NCI-H82 treated with DMSO at 0.1 percent for 48 hours (cell line): Measurements from ENCODE around the gene RETSAT.
"Not testable (repeated sequence)": the region's sequence is repeated elsewhere in the genome, so short reads cannot be mapped to it uniquely, and the experiment has no call there.

Source experiments
- DNase-seq: peaks from one replicate; lab custom pipeline; 2025; ENCODE audit not compliant: unreplicated experiment; lab: John Stamatoyannopoulos, UW

Gene RETSAT

DNA sequence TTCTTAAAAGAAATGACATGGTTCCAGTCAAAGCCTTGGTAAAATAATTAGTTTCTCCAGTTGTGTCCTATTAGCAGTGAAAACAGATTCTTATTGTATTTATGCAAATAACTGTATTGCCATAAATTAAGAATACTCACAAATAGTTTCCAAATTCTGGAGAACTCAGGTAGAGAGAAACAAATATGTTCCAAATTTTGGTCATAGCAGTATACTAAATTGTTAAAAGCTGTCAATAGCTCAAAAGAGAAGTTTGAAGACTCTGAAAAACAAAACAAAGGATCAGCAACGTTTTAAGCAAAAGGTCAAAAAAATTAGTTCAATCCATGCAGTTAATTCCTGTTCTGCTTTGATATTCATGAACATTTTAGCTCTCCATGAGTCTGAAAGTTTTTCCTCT lies 25.7 kb upstream of the RETSAT start:
- no peak for DNase-seq

GRCh38 chr2:85378257-85378656 lies 23.9 kb upstream of the RETSAT start:
- DNase-seq: no peak

GRCh38 chr2:85377083-85377482 lies 22.8 kb upstream of the RETSAT start:
- no peak for DNase-seq

GRCh38 chr2:85376291-85377065 lies 22.1 kb upstream of the RETSAT start:
- no peak for DNase-seq

- no peak for DNase-seq
Observed at GRCh38 chr2:85371045-85371444, 16.7 kb upstream of the RETSAT start.

- no peak for DNase-seq
Observed at GRCh38 chr2:85369500-85369899, 15.2 kb upstream of the RETSAT start.

GRCh38 chr2:85368921-85369320 lies 14.6 kb upstream of the RETSAT start:
- DNase-seq: no peak

DNA sequence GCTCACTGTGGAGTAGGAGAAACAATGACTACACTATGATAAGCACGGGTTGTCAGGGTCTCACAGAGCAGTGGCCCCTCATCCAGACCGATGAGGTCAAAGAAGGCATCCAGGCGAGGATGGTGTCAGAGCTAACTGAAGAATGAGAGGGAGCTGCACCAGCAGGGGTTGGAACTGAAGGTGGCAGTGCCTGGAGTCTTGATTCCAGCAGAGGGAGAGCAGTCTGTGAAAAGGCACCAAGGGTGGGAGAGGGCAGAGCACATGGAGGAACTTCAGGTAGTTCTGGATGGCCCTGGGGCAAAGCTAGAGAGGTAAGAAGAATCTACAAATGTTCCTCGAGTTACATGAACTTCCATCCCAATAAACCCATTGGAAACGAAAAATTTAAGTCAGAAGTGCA lies 12.9 kb upstream of the RETSAT start:
- no peak for DNase-seq

GRCh38 chr2:85362653-85363387 lies 8.5 kb upstream of the RETSAT start:
- DNase-seq: not testable (repeated sequence)

- no peak for DNase-seq
Observed at GRCh38 chr2:85357736-85358135, 3.4 kb upstream of the RETSAT start.

DNA sequence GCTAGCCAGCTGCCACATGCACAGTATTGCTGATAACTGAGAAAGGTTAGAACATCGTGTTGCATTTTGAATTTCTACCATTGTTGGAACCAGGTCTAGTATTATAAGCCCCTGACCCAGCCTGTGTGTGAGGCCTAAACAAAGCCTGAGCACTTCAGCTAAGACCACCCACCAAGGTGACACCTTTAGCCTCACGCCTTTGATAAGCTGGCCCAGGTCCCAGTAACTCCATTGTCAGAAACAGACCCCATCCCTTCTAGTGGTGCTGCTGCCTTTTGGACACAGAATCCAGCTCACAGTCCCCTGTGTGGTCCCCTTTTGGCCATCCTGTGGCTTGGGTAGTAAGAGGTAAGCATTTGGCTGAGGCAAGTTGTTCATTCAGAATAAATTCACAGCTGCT lies 1.9 kb upstream of the RETSAT start:
- no peak for DNase-seq

DNA sequence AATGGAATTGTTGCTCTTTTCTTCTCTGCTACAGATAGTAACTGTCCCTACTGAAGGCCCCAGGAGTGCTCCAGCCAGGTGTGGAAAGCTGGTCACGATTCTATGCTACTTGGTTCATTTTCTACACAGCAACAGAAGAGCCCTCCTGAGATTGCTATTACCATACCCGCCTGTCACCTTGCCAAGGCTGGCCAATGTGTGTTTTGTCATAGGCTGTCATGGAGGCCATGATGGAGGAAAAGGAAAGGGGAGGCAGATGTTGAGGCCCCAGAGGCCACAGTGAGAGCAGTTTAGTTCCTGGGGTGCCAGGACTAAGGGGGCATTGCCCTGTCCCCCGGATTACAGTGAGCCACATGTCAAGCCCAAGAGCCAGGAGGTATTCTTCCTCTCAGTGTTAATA lies 1.2 kb upstream of the RETSAT start:
- DNase-seq: no peak

- DNase-seq: no peak
Observed at GRCh38 chr2:85355073-85355410, 714 bp upstream of the RETSAT start.

- DNase-seq: no peak
Observed at GRCh38 chr2:85353876-85354285, 447 bp downstream of the RETSAT start.

DNA sequence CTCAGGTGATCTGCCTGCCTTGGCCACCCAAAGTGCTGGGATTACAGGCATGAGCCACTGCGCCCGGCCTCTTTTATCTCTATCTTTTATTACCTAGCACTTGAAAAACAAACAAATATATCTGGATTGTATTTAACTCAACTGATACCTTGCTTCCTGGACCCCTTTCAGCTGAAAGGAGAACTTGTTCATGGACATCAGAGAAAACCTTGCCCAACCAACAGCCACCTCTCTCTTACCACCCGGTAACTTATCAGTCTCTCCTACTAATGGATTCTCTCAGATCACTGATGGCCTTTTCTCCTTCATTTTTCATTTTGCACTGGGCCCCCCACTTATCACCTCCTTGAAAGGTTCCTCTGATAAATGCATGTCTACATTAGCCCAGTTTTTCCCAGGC lies 6.7 kb downstream of the RETSAT start:
- no peak for DNase-seq

GRCh38 chr2:85344356-85344954 lies 9.9 kb downstream of the RETSAT start:
- DNase-seq: no peak

DNA sequence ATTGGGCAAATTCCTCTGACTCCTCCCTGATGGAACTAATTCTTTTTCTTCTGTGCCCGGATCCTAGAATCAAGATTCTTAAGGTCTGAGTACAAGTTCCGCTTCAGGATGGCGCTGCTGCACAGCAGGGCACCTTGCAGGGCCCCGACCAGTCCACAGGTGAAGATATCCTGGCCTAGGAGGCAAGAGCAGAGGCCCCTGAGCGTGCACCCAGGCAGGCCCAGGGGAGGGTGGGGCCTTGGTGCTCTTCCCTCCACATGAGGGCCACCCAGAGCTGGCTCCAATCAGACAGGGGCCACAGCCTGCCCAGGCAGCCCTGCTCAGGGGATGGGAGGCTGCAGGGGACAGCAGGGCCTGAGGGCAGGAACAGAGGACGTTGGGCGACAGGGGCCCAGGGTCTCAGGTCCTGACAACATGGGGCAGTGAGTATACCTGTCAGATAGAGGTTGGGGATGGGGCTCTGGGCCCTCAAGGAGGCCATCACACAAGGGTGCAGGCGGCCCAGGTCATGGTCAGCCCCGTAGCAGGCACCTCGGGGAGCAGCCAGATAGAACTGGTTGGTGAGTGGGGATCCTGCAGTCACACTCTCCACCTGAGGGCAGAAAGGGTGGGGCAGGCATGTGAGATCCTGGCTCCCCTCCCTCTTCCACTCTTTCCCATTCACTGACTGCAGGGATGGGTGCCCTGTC lies 11.0 kb downstream of the RETSAT start:
- DNase-seq: not testable (repeated sequence)

- no peak for DNase-seq
Observed at GRCh38 chr2:85342156-85342555, 12.2 kb downstream of the RETSAT start.

DNA sequence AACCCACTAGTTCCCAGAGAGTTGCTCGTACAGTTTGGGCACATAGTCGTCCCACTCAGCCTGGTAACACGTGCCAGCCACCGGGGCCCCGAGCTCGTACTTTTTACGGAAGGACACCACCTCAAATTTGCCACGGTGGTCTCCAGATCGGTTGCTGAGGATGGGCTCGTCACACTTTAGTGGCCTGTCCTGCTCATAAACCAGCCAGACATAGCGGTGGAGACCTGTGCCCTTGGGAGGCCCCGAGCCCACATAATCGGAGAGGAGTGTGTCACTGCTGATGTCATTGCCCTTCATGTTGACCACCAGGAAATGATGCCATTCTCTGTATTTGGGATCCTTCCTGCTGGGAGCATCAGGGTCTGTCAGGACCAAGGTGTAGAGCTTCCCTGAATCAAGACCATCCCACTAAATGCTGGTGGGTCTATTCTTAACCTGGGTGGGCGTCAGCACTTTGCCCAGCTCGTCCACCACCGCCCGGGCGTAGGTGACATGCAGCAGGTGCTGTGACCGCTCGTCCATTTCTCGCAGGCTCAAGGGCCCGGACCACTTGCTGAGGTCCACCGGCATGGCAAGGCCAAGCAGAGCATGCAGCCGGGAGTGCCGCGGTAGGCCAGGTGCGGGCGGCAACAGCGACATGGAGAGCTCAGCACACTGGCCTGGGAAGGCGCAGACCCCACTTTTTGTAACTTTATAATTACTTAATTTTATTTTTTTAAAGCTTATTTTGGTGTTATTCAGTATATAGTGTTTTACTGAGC lies 12.9 kb downstream of the RETSAT start:
- no peak for DNase-seq

DNA sequence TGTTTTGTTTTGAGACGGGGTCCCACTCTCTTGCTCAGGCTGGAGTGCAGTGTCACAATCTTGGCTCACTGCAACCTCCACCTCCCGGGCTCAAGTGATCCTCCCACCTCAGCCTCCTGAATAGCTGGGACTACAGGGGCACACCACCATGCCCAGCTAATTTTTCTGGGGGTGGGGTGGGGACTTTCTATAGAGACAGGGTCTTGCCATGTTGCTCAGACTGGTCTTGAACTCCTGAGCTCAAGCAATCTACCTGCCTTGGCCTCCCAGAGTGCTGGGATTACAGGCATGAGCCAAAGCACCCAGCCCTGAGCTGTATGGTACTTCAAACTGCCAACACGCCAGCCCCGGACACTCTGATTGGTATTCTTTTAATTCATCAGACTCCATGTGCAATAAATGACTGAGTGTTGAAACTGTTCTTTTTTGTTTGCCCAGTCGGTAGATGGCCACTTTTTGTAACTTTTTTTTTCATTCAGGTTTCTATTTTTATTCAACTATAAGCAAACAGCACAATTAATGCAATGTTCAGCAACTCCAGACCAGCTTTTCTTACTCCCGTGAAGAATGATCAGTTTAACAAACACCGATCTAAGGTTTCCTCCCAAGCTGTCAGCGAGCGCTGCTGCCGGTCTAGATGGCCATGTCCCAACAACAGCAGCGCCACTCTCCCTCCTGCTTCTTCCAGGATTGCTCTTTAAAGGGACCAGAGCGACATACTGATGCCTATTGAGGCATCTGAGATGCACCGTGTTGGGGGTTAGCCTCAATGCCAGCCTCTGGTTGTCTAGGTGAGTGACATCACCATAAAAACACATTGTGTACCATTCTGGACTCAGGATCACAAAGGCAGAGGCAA lies 14.1 kb downstream of the RETSAT start:
- DNase-seq: no peak
